Stomach (tissue), 4 donors: ENCODE results near the gene AZIN2.

Experiments used
- EP300 ChIP-seq: sonication (generic); formaldehyde crosslinking; IDR thresholded peaks from one replicate; pipeline ENCODE4 v1.6.1; 2017; ENCODE audit warnings: antibody characterized with exemption
- POLR2A ChIP-seq, 4 donors: fragments of 450-650 bp; IDR thresholded peaks; one replicate each; pipeline ENCODE4 v1.6.1; 2016; ENCODE audit warnings: antibody characterized with exemption in 4 of 4, control low read depth in 2 of 4, mild to moderate bottlenecking in 1 of 4, moderate library complexity in 1 of 4
- POLR2AphosphoS5 ChIP-seq, 3 donors: sonication (generic); formaldehyde crosslinking; IDR thresholded peaks; one replicate each; pipeline ENCODE4 v1.6.1; 2016; ENCODE audit warnings: antibody characterized with exemption in 3 of 3
- TF ChIP-seq, protein P1 (sequence below), 7 experiments: fragments of 450-650 bp in 4 of 7; fragments of 200-600 bp in 3 of 7; sonication (generic) in 3 of 7; IDR thresholded peaks; one replicate each; pipeline ENCODE4 v1.5.1; 2016 to 2019; ENCODE audit warnings: antibody characterized with exemption in 7 of 7, control low read depth in 2 of 7, mild to moderate bottlenecking in 1 of 7

- TF ChIP-seq, protein P1, sequence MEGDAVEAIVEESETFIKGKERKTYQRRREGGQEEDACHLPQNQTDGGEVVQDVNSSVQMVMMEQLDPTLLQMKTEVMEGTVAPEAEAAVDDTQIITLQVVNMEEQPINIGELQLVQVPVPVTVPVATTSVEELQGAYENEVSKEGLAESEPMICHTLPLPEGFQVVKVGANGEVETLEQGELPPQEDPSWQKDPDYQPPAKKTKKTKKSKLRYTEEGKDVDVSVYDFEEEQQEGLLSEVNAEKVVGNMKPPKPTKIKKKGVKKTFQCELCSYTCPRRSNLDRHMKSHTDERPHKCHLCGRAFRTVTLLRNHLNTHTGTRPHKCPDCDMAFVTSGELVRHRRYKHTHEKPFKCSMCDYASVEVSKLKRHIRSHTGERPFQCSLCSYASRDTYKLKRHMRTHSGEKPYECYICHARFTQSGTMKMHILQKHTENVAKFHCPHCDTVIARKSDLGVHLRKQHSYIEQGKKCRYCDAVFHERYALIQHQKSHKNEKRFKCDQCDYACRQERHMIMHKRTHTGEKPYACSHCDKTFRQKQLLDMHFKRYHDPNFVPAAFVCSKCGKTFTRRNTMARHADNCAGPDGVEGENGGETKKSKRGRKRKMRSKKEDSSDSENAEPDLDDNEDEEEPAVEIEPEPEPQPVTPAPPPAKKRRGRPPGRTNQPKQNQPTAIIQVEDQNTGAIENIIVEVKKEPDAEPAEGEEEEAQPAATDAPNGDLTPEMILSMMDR (IDR thresholded peaks at IDR 0.05), result no peak
- TF ChIP-seq POLR2A (IDR thresholded peaks at IDR 0.05) (no peak), EP300 (no peak), POLR2AphosphoS5 (IDR thresholded peaks at IDR 0.05) (no peak)
Measured at GRCh38 chr1:33165809-33166208, 84.9 kb downstream of the AZIN2 start.
